ENCODE data around the gene CNPY4.

CNPY4 gene

GRCh38 chr7:100166317-100166940 is 47.0 kb downstream of the CNPY4 start:
- Histone ChIP-seq H3K4me1 (ENCODE audit: control insufficient read depth, low read depth, low read length) (peaks cover 26% of the 10 kb centered on the region), H3K9me3 (ENCODE audit: control insufficient read depth, low read depth, low read length) (no peaks in the 10 kb centered on the region), H3K36me3 (ENCODE audit: control insufficient read depth, low read depth, low read length) (no peaks in the 10 kb centered on the region), H3K27me3 (ENCODE audit: control insufficient read depth, insufficient read depth, low read length) (peaks cover 19% of the 10 kb centered on the region), H3K9ac (ENCODE audit: low read length) (no peak overlapping the region), H3K27ac (ENCODE audit: low read length) (no peak overlapping the region), H3K4me3 (ENCODE audit: low read length) (no peak overlapping the region)

GRCh38 chr7:100166970-100167911 is 47.8 kb downstream of the CNPY4 start:
- no peak overlapping the region for H3K27ac ChIP-seq (ENCODE audit: low read length)
- H3K9ac ChIP-seq (ENCODE audit: low read length) = peak overlapping the region; percentile 42
- H3K4me1 ChIP-seq (ENCODE audit: control insufficient read depth, low read depth, low read length) = peaks cover 29% of the 10 kb centered on the region
- H3K4me3 ChIP-seq (ENCODE audit: low read length) = peak overlapping the region; percentile 81
- H3K9me3 ChIP-seq (ENCODE audit: control insufficient read depth, low read depth, low read length) = no peaks in the 10 kb centered on the region
- H3K27me3 ChIP-seq (ENCODE audit: control insufficient read depth, insufficient read depth, low read length) = peaks cover 19% of the 10 kb centered on the region
- no peaks in the 10 kb centered on the region for H3K36me3 ChIP-seq (ENCODE audit: control insufficient read depth, low read depth, low read length)

GRCh38 chr7:100167912-100168323 is 48.5 kb downstream of the CNPY4 start:
- peak overlapping the region; percentile 81 for H3K4me3 ChIP-seq (ENCODE audit: low read length)
- peaks cover 29% of the 10 kb centered on the region for H3K4me1 ChIP-seq (ENCODE audit: control insufficient read depth, low read depth, low read length)
- H3K9ac ChIP-seq (ENCODE audit: low read length) = peak overlapping the region; percentile 42

GRCh38 chr7:100169147-100169850 is 49.9 kb downstream of the CNPY4 start:
- H3K27me3 ChIP-seq (ENCODE audit: control insufficient read depth, insufficient read depth, low read length) = peaks cover 19% of the 10 kb centered on the region
- H3K4me1 ChIP-seq (ENCODE audit: control insufficient read depth, low read depth, low read length) = peaks cover 29% of the 10 kb centered on the region
- H3K4me3 ChIP-seq (ENCODE audit: low read length) = peak overlapping the region; percentile 81
- H3K36me3 ChIP-seq (ENCODE audit: control insufficient read depth, low read depth, low read length) = no peaks in the 10 kb centered on the region
- no peak overlapping the region for H3K9ac ChIP-seq (ENCODE audit: low read length)
- H3K27ac ChIP-seq (ENCODE audit: low read length) = no peak overlapping the region
- H3K9me3 ChIP-seq (ENCODE audit: control insufficient read depth, low read depth, low read length) = no peaks in the 10 kb centered on the region

More at GRCh38 chr7:100167912-100168323, 48.5 kb downstream of the CNPY4 start:
- no peaks in the 10 kb centered on the region for H3K9me3 ChIP-seq (ENCODE audit: control insufficient read depth, low read depth, low read length)
- peaks cover 19% of the 10 kb centered on the region for H3K27me3 ChIP-seq (ENCODE audit: control insufficient read depth, insufficient read depth, low read length)
- H3K27ac ChIP-seq (ENCODE audit: low read length) = no peak overlapping the region
- H3K36me3 ChIP-seq (ENCODE audit: control insufficient read depth, low read depth, low read length) = no peaks in the 10 kb centered on the region

GRCh38 chr7:100170101-100170897 is 50.9 kb downstream of the CNPY4 start:
- Histone ChIP-seq H3K4me3 (ENCODE audit: low read length) (peak overlapping the region; percentile 60), H3K9me3 (ENCODE audit: control insufficient read depth, low read depth, low read length) (no peaks in the 10 kb centered on the region), H3K9ac (ENCODE audit: low read length) (no peak overlapping the region), H3K36me3 (ENCODE audit: control insufficient read depth, low read depth, low read length) (no peaks in the 10 kb centered on the region), H3K4me1 (ENCODE audit: control insufficient read depth, low read depth, low read length) (peaks cover 29% of the 10 kb centered on the region), H3K27me3 (ENCODE audit: control insufficient read depth, insufficient read depth, low read length) (peaks cover 19% of the 10 kb centered on the region), H3K27ac (ENCODE audit: low read length) (no peak overlapping the region)

GRCh38 chr7:100171087-100171681 is 51.8 kb downstream of the CNPY4 start:
- Histone ChIP-seq H3K27me3 (ENCODE audit: control insufficient read depth, insufficient read depth, low read length) (peaks cover 19% of the 10 kb centered on the region), H3K4me3 (ENCODE audit: low read length) (peak overlapping the region; percentile 60), H3K36me3 (ENCODE audit: control insufficient read depth, low read depth, low read length) (no peaks in the 10 kb centered on the region), H3K9ac (ENCODE audit: low read length) (no peak overlapping the region), H3K27ac (ENCODE audit: low read length) (no peak overlapping the region), H3K9me3 (ENCODE audit: control insufficient read depth, low read depth, low read length) (no peaks in the 10 kb centered on the region), H3K4me1 (ENCODE audit: control insufficient read depth, low read depth, low read length) (peaks cover 29% of the 10 kb centered on the region)

- no peak overlapping the region for H3K9ac ChIP-seq (ENCODE audit: low read length)
Measured at GRCh38 chr7:100171840-100172239, 52.4 kb downstream of the CNPY4 start.

GRCh38 chr7:100173806-100174495 is 54.5 kb downstream of the CNPY4 start:
- Histone ChIP-seq H3K4me1 (ENCODE audit: control insufficient read depth, low read depth, low read length) (peaks cover 21% of the 10 kb centered on the region), H3K9ac (ENCODE audit: low read length) (no peak overlapping the region), H3K27me3 (ENCODE audit: control insufficient read depth, insufficient read depth, low read length) (peaks cover 13% of the 10 kb centered on the region), H3K9me3 (ENCODE audit: control insufficient read depth, low read depth, low read length) (no peaks in the 10 kb centered on the region), H3K4me3 (ENCODE audit: low read length) (no peak overlapping the region), H3K36me3 (ENCODE audit: control insufficient read depth, low read depth, low read length) (no peaks in the 10 kb centered on the region), H3K27ac (ENCODE audit: low read length) (no peak overlapping the region)

More at GRCh38 chr7:100171840-100172239, 52.4 kb downstream of the CNPY4 start:
- peaks cover 32% of the 10 kb centered on the region for H3K4me1 ChIP-seq (ENCODE audit: control insufficient read depth, low read depth, low read length)
- H3K27me3 ChIP-seq (ENCODE audit: control insufficient read depth, insufficient read depth, low read length) = peaks cover 14% of the 10 kb centered on the region
- H3K4me3 ChIP-seq (ENCODE audit: low read length) = peak overlapping the region; percentile 47
- no peak overlapping the region for H3K27ac ChIP-seq (ENCODE audit: low read length)
- no peaks in the 10 kb centered on the region for H3K9me3 ChIP-seq (ENCODE audit: control insufficient read depth, low read depth, low read length)
- no peaks in the 10 kb centered on the region for H3K36me3 ChIP-seq (ENCODE audit: control insufficient read depth, low read depth, low read length)

- Histone ChIP-seq H3K9ac (ENCODE audit: low read length) (no peak overlapping the region), H3K27me3 (ENCODE audit: control insufficient read depth, insufficient read depth, low read length) (peaks cover 13% of the 10 kb centered on the region), H3K4me3 (ENCODE audit: low read length) (no peak overlapping the region), H3K27ac (ENCODE audit: low read length) (no peak overlapping the region), H3K36me3 (ENCODE audit: control insufficient read depth, low read depth, low read length) (no peaks in the 10 kb centered on the region), H3K4me1 (ENCODE audit: control insufficient read depth, low read depth, low read length) (peaks cover 17% of the 10 kb centered on the region), H3K9me3 (ENCODE audit: control insufficient read depth, low read depth, low read length) (no peaks in the 10 kb centered on the region)
Measured at GRCh38 chr7:100174582-100174981, 55.1 kb downstream of the CNPY4 start.

Data from iPS-18a (cell line).